22Rv1 (cell line): ENCODE data around the gene SOX1.

ENCODE experiments used
- CTCF ChIP-seq: fragments of 450-650 bp; IDR thresholded peaks from 2 replicates; pipeline ENCODE4 v1.5.1; 2017; ENCODE audit warnings: mild to moderate bottlenecking
- ZFX ChIP-seq: fragments of 450-650 bp; IDR thresholded peaks from 2 replicates; pipeline ENCODE4 v1.6.1; 2017; ENCODE audit warnings: antibody characterized with exemption, borderline replicate concordance

GRCh38 chr13:112117258-112117954 lies 50.5 kb downstream of the SOX1 start:
- TF ChIP-seq CTCF (no peak), ZFX (no peak)
